ENCODE results near the gene SORBS1. TPM values are rescaled to one million over a fixed set of nuclear protein-coding genes. Genes with fewer than 3 reads are reported as not detected.

SORBS1 gene
- total RNA-seq, 2 donors from 2014 or later, result 56.8 to 79.1 TPM

- H3K9me3 ChIP-seq, result no peaks in the 10 kb centered on the region
- DNase-seq, result peak in 1 of 4 donors; percentile 15
- ATAC-seq, result peak; percentile 38
- H3K27ac ChIP-seq, result no peak overlapping the region
- H3K4me1 ChIP-seq, result no peaks in the 10 kb centered on the region
- no peak for TF ChIP-seq POLR2A (IDR thresholded peaks at IDR 0.05)
- TF ChIP-seq, protein P1, sequence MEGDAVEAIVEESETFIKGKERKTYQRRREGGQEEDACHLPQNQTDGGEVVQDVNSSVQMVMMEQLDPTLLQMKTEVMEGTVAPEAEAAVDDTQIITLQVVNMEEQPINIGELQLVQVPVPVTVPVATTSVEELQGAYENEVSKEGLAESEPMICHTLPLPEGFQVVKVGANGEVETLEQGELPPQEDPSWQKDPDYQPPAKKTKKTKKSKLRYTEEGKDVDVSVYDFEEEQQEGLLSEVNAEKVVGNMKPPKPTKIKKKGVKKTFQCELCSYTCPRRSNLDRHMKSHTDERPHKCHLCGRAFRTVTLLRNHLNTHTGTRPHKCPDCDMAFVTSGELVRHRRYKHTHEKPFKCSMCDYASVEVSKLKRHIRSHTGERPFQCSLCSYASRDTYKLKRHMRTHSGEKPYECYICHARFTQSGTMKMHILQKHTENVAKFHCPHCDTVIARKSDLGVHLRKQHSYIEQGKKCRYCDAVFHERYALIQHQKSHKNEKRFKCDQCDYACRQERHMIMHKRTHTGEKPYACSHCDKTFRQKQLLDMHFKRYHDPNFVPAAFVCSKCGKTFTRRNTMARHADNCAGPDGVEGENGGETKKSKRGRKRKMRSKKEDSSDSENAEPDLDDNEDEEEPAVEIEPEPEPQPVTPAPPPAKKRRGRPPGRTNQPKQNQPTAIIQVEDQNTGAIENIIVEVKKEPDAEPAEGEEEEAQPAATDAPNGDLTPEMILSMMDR (IDR thresholded peaks at IDR 0.05), result no peak
- H3K27me3 ChIP-seq, result no peaks in the 10 kb centered on the region
- intact Hi-C loops (cut with DNase I), result no loop called here
- no peaks in the 10 kb centered on the region for H3K36me3 ChIP-seq (replicated peaks in 1 of 2; ENCODE audit: insufficient read depth in 1 of 2, low read depth in 2 of 2)
- WGBS, 2 donors, result 80 to 81% methylated on average over 5 of the region's 5 CpGs
- H3K4me3 ChIP-seq, result no peak overlapping the region
Measured at GRCh38 chr10:95567903-95568630, 6.9 kb upstream of the SORBS1 start.

GRCh38 chr10:95566136-95566535 lies 5.0 kb upstream of the SORBS1 start:
- H3K27ac ChIP-seq, result no peak overlapping the region

GRCh38 chr10:95565336-95565735 lies 4.2 kb upstream of the SORBS1 start:
- intact Hi-C loops (cut with DNase I), result no loop called here
- DNase-seq (no peak), ATAC-seq (no peak)
- peaks cover 8% of the 10 kb centered on the region for H3K4me1 ChIP-seq
- 75 to 82% methylated on average over 7 of the region's 7 CpGs for WGBS, 2 donors
- H3K27ac ChIP-seq, result no peak overlapping the region
- no peaks in the 10 kb centered on the region for H3K9me3 ChIP-seq
- H3K27me3 ChIP-seq, result no peaks in the 10 kb centered on the region
- H3K4me3 ChIP-seq, result no peak overlapping the region
- TF ChIP-seq, protein P1 (IDR thresholded peaks at IDR 0.05), result no peak
- no peak for TF ChIP-seq POLR2A (IDR thresholded peaks at IDR 0.05)
- H3K36me3 ChIP-seq (replicated peaks in 1 of 2; ENCODE audit: insufficient read depth in 1 of 2, low read depth in 2 of 2), result no peaks in the 10 kb centered on the region

More at GRCh38 chr10:95566136-95566535, 5.0 kb upstream of the SORBS1 start:
- H3K4me3 ChIP-seq, result no peak overlapping the region
- H3K36me3 ChIP-seq (replicated peaks in 1 of 2; ENCODE audit: insufficient read depth in 1 of 2, low read depth in 2 of 2), result no peaks in the 10 kb centered on the region
- WGBS, 2 donors, result 81 to 90% methylated on average over 6 of the region's 6 CpGs
- ATAC-seq (no peak), DNase-seq (no peak)
- intact Hi-C loops (cut with DNase I), result no loop called here
- peaks cover 7% of the 10 kb centered on the region for H3K4me1 ChIP-seq
- TF ChIP-seq, protein P1 (IDR thresholded peaks at IDR 0.05), result no peak
- TF ChIP-seq POLR2A (IDR thresholded peaks at IDR 0.05), result no peak
- no peaks in the 10 kb centered on the region for H3K9me3 ChIP-seq
- no peaks in the 10 kb centered on the region for H3K27me3 ChIP-seq

- TF ChIP-seq POLR2A (IDR thresholded peaks at IDR 0.05), result no peak
- TF ChIP-seq, protein P1 (IDR thresholded peaks at IDR 0.05), result no peak
- H3K4me1 ChIP-seq, result peaks cover 19% of the 10 kb centered on the region
- H3K36me3 ChIP-seq (replicated peaks in 1 of 2; ENCODE audit: insufficient read depth in 1 of 2, low read depth in 2 of 2), result no peaks in the 10 kb centered on the region
- no peak overlapping the region for H3K4me3 ChIP-seq
- no peak overlapping the region for H3K27ac ChIP-seq
- intact Hi-C loops (cut with DNase I), result no loop called here
- 93 to 99% methylated on average over 6 to 7 of the region's 7 CpGs for WGBS, 2 donors
- no peaks in the 10 kb centered on the region for H3K9me3 ChIP-seq
- ATAC-seq, result no peak
- H3K27me3 ChIP-seq, result no peaks in the 10 kb centered on the region
- DNase-seq, result no peak
Measured at GRCh38 chr10:95564291-95564690, 3.1 kb upstream of the SORBS1 start.

Data from body of pancreas (tissue), 4 donors.